ENCODE results near the gene PRKAG1.

The PRKAG1 gene

GRCh38 chr12:49010092-49010668 lies 8.4 kb downstream of the PRKAG1 start:
- DNase-seq (ENCODE audit: low read depth, low spot score): no peak

GRCh38 chr12:49008943-49009342 lies 9.6 kb downstream of the PRKAG1 start:
- no peak for DNase-seq (ENCODE audit: low read depth, low spot score)

GRCh38 chr12:49000346-49000745 lies 18.2 kb downstream of the PRKAG1 start:
- no peak for DNase-seq (ENCODE audit: low read depth, low spot score)

DNA sequence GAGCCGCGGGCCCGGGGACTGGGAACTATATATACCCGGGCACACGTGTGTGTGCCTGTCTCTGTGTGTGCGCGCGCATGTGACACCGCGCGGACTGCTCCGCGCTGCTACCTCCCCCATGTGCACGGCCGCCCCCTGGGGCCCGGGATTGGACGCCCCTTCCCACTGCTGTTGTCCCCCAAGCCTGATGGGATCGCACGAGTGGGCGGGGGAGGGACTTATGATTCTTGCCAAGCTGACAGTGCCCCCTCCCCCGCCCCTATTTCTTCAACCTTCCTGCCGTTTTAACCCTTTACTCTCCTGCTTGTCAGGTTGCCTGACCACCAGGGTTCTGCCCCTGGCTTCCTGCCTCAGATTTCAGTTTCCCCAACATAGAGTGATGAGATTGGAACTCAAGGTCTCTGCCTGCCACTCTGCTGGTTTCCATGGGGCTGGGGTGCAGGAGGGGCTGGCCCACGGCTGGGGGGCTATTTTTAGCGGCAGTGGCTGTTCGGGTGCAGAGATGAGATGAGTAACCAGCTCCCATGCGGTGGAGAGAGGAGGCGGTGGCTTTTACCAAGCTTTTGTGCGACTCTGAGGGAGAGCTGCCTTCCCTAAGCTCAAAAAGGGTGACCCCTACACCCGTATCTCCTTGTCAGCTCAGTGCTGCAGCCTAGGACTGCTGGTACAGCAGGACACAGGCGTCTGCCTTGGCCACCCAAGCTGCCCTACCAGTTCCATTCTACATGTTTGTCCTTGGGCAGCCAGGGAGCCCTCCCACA lies 19.0 kb downstream of the PRKAG1 start, which contains the start of gene DDN:
Gene DDN (minus strand): TSS at position 5 of the 761 bp plus-strand sequence. CDS start 88 bp downstream, outside the sequence.
- no peak for DNase-seq (ENCODE audit: low read depth, low spot score)

DNA sequence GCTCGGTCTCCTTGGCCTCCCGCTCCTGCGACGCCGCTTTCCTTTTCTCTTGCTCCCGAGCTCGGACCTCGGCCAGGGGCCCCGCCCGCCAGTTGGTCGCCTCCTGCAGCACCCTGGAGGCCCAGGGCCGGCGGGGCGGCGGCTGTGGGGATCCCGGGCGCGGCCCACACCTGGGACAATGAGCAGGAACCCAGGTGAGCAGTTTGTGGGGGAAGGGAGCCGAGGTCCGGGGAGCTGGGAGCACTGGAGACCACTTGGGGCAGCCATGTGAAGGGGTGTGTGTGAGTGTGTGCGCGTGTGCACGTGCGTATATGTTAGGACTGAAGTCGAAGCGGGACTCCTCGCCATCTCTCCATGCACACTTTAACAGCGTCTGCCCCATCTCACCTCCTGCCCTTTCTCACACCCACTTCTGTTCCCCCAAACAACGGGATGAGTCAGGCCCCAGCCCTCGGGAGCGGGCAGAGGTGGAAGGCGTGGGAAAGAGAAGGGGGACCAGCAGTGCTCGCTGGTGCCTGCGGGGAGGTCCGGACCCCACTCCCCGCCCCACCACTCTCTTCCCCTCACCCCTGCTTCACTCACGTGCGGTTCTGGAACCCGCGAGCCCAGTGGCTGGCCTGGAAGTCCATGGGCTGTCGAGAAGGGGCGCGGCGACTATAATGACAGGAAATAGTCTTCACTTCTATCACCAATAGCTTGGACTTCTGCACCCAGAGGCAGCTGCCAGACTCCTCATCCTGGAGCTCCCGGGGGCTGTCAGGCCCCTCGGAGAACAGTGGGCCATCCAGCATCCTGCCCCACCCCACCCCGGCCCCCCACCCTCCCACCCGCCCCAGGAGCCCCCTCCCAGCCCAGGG lies 19.9 kb downstream of the PRKAG1 start:
- DNase-seq (ENCODE audit: low read depth, low spot score): no peak

GRCh38 chr12:48997719-48998496 lies 20.7 kb downstream of the PRKAG1 start:
- DNase-seq (ENCODE audit: low read depth, low spot score): no peak

DNA sequence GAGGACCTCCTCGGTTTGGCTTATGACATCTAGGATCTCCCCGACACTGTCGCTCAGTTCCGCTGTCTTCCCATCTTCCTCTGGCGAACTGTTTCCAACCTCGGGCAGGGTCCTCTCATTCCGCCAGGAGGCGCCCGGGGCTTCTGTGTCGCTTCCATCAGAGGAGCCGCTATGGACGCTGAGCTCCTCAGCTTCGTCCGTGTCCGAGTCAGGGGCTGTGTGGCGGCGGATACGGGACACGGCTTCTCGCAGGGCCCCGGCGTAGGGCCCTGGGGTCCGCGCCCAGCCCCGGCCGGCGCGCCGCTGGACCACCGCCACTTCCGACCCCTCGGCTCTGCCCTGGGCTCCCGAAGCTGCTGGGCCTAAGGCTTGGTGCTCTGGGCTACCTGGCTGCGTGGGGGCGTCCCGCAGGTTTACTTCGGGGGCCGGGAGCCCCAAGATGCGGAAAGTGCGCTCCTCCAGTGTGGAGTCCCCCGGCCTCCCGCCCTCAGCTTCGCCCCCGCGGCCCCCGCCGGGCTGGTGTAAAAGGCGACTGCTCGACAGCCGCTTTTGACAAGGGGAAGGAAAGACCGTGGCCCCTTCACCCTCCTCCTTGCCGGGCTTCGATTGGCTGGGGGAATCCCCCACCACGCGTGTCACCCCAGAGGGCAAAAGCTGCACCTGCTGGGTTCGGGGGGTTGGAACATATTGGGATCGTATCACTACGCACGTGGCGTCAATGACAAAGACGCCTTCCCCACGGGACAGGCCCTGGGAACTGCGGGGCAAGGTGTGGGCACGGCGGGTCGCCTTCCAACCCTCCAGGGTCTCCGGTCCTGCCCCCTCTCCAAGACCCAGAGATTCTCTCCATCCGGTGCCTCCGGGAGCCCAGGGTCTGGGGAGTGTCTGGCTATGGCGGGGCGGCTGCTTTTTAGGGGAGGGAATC lies 21.5 kb downstream of the PRKAG1 start:
- peak; percentile 30 for DNase-seq (ENCODE audit: low read depth, low spot score)

- no peak for DNase-seq (ENCODE audit: low read depth, low spot score)
These were observed 23.3 kb downstream of the PRKAG1 start for GRCh38 chr12:48995086-48995879.

- no peak for DNase-seq (ENCODE audit: low read depth, low spot score)
These were observed 24.1 kb downstream of the PRKAG1 start for GRCh38 chr12:48994224-48995085.

DNA sequence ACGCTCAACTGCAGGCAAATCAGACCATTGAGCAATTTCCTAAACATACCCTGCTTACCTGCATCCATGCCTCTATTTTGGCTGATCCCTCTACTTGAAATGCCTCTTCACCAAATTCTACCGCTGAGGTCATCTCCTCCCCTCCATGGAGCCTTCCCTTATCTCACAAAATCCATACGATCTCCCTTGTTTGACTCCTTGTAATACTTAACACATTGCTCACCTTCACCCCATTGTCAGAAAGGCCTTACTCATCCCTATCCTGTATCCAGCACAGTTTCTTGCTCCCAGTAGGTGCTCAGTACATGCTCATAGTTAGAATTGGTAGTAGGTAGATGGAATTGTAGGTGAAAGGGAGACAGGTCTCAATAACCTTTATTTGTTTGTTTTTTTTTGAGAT lies 24.8 kb downstream of the PRKAG1 start:
- DNase-seq (ENCODE audit: low read depth, low spot score): no peak

GRCh38 chr12:48991247-48992050 lies 27.1 kb downstream of the PRKAG1 start:
- no peak for DNase-seq (ENCODE audit: low read depth, low spot score)

- no peak for DNase-seq (ENCODE audit: low read depth, low spot score)
These were observed 28.0 kb downstream of the PRKAG1 start for GRCh38 chr12:48990552-48990951.

DNA sequence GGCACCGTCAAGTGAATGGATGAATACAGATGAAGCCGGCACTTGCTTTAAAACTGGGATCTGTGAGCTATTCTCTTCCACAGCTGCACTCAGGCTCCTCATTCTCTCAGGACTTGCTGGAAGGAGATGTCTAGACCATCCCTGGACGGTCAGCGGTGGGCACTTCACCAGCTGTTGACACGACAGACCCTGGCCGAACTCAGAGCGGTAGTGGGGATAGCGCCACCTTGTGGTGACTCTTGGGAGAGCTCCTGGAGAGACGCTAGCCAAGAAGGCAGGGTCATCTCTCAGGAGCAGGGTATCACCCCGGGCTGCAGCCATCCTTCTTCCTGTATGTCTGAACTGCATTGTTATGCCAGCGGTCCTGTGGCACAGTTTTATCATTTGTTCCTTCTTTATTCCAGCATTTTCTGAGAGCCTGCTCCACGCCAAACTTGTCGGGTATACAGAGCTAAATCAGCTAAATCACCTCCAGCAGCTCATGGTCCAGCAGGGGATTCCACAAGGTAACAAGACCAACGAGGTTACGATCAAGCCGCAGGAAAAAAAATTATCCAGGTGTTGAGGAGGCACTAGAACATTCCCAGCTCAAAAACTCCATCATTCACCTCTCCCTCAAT lies 30.4 kb downstream of the PRKAG1 start:
- DNase-seq (ENCODE audit: low read depth, low spot score): peak; percentile 49

DNA sequence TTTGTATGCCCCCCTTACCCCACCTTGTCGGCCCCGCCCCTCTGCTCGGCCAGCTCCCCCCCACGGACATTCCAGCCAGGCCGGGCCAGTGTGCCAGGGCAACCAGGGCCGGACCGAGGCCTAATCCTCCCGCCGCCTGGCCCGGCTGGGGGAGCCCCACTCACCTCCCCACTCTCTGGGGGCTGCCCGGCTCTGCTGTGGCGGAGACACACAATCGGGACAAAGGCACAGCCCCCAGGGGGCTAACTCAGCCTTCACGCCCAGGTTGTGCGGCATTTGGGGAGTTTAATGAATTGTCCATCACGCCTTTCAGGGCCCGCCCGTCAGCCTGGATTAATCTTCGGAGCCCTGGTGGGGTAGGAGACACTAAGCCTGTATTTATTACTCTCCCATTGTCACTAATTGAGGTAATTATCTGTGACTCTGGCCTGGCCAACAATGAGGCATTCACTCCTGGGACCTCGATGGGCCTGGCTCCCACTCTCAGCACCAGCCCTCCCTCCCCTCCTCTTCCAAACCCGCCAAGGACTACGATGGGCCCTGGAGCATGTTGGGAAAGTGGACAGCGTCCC lies 31.8 kb downstream of the PRKAG1 start:
- no peak for DNase-seq (ENCODE audit: low read depth, low spot score)

DNA sequence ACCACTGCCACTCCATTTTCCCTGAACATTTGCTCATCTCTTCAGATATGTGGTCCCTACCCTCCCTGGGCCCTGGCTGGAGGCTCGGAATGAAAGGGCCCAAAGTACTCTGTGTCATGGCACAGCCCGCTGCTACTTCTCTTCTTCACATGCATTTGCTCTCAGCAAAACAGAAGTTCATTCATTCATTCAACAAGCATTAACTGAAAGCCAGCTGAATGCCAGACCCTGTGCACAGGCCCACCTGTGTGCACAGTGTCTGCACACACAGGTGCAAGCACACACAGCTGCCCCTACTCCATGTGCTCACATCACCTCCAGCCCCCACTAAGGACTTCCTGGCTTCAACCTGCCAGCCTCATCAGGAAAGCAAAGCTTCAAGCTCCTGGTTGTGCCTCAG lies 32.7 kb downstream of the PRKAG1 start:
- no peak for DNase-seq (ENCODE audit: low read depth, low spot score)

DNA sequence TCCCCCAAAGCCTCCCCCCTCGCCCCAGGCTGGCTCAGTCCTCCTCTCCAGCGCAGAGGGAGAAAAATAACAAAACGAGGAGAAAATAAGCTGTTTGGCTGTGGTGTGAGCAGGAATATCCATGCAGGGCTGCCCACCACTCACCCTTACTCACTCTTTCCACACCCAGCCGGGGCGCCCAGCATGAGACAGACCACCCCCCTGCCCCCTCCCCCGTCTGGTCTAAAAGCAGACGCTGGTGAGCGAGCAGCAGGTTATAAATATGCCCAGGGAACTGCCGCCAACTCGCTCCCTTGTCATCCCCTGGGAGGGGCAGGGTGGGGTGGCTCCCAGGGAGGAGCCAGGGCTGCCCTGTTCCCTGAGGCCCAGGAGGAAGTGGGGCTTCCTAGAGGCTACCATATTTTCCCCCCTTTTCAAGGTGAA lies 33.1 kb downstream of the PRKAG1 start:
- DNase-seq (ENCODE audit: low read depth, low spot score): no peak

Data from activated CD4-positive, CD25-positive, alpha-beta regulatory T cell treated with anti-CD3 and anti-CD28 coated beads, Interleukin-2, amount 50 U/mL, for 16 hours (primary cell).